Neuronal stem cell (in vitro differentiated cells): ENCODE results near the gene ANK3.

Source experiments
- DNase-seq: peaks from one replicate; pipeline ENCODE4 v3.0.0-alpha.2; 2013; ENCODE audit warnings: low spot score
- H2AFZ ChIP-seq: one replicate; pipeline ENCODE4 v1.6.1; 2013; ENCODE audit warnings: mild to moderate bottlenecking, low read length, inconsistent platforms
- H2AK5ac ChIP-seq: 2 replicates; pipeline ENCODE4 v1.6.1; 2013; ENCODE audit warnings: low read depth, mild to moderate bottlenecking, inconsistent platforms, low read length, moderate library complexity, mixed read lengths
- H2BK120ac ChIP-seq: 2 replicates; pipeline ENCODE4 v1.6.1; 2013; ENCODE audit warnings: low read depth, mild to moderate bottlenecking, inconsistent platforms, low read length, moderate library complexity, mixed read lengths
- H2BK12ac ChIP-seq: one replicate; pipeline ENCODE4 v1.6.1; 2013; ENCODE audit warnings: low read length, inconsistent platforms
- H2BK15ac ChIP-seq: 2 replicates; pipeline ENCODE4 v1.6.1; 2013; ENCODE audit warnings: mild to moderate bottlenecking, low read length, inconsistent platforms, mixed read lengths
- H2BK5ac ChIP-seq: one replicate; pipeline ENCODE4 v1.6.1; 2013; ENCODE audit warnings: inconsistent platforms, mild to moderate bottlenecking, low read length, moderate library complexity
- H3K14ac ChIP-seq: one replicate; pipeline ENCODE4 v1.6.1; 2013; ENCODE audit warnings: low read length, inconsistent platforms
- H3K18ac ChIP-seq: 2 replicates; pipeline ENCODE4 v1.6.1; 2013; ENCODE audit warnings: low read length, inconsistent platforms
- H3K23ac ChIP-seq: 2 replicates; pipeline ENCODE4 v1.6.1; 2013; ENCODE audit warnings: low read depth, mild to moderate bottlenecking, mixed read lengths, low read length, inconsistent platforms; ENCODE audit not compliant: poor library complexity
- H3K27ac ChIP-seq: replicated peaks from 3 replicates; pipeline ENCODE4 v1.5.1; 2013; ENCODE audit warnings: low read length, inconsistent platforms
- H3K27me3 ChIP-seq, 3 experiments: 2 replicates each; pipeline ENCODE4 v1.6.1; 2013; ENCODE audit warnings: low read length in 3 of 3, mild to moderate bottlenecking in 2 of 3, inconsistent platforms in 1 of 3, low read depth in 1 of 3, mixed read lengths in 1 of 3, moderate library complexity in 1 of 3; ENCODE audit not compliant: control insufficient read depth in 3 of 3, insufficient read depth in 3 of 3
- H3K36me3 ChIP-seq, 2 donors: replicated peaks in 1 of 2; 2 replicates each; pipeline ENCODE4 v1.6.1; 2013; ENCODE audit warnings: low read length in 2 of 2; ENCODE audit not compliant: control insufficient read depth in 2 of 2, insufficient read depth in 2 of 2
- H3K4ac ChIP-seq: 2 replicates; pipeline ENCODE4 v1.6.1; 2013; ENCODE audit warnings: inconsistent platforms, mild to moderate bottlenecking, low read length, moderate library complexity
- H3K4me1 ChIP-seq, 2 donors: 1 replicate in 1 of 2; 2 replicates in 1 of 2; pipeline ENCODE4 v1.6.1; 2013; ENCODE audit warnings: low read length in 2 of 2, low read depth in 1 of 2; ENCODE audit not compliant: control insufficient read depth in 2 of 2, insufficient read depth in 1 of 2
- H3K4me2 ChIP-seq: one replicate; pipeline ENCODE4 v1.6.1; 2013; ENCODE audit warnings: mild to moderate bottlenecking, low read length, inconsistent platforms; ENCODE audit not compliant: insufficient read depth, poor library complexity, severe bottlenecking
- H3K4me3 ChIP-seq, 2 donors: 2 replicates each; pipeline ENCODE4 v1.5.1; 2013; ENCODE audit warnings: low read length in 2 of 2, mild to moderate bottlenecking in 2 of 2, inconsistent platforms in 1 of 2, moderate library complexity in 1 of 2
- H3K79me1 ChIP-seq: one replicate; pipeline ENCODE4 v1.6.1; 2013; ENCODE audit warnings: low read depth, mild to moderate bottlenecking, inconsistent platforms, low read length, moderate library complexity
- H3K9ac ChIP-seq: one replicate; pipeline ENCODE4 v1.6.1; 2013; ENCODE audit warnings: mild to moderate bottlenecking, low read depth, low read length, inconsistent platforms; ENCODE audit not compliant: poor library complexity
- H3K9me3 ChIP-seq, 2 donors: replicated peaks in 1 of 2; 2 replicates each; pipeline versions ENCODE3 to v1.6.1; 2013; ENCODE audit warnings: low read length in 2 of 2, mild to moderate bottlenecking in 2 of 2, inconsistent platforms in 1 of 2, low read depth in 1 of 2, mixed read lengths in 1 of 2, moderate library complexity in 1 of 2; ENCODE audit not compliant: control insufficient read depth in 2 of 2, insufficient read depth in 1 of 2
- H4K8ac ChIP-seq: one replicate; pipeline ENCODE4 v1.6.1; 2013; ENCODE audit warnings: low read depth, mild to moderate bottlenecking, inconsistent platforms, low read length, moderate library complexity
- H4K91ac ChIP-seq: one replicate; pipeline ENCODE4 v1.6.1; 2013; ENCODE audit warnings: low read length, low read depth, mild to moderate bottlenecking, inconsistent platforms; ENCODE audit not compliant: poor library complexity
- WGBS, 2 donors: extraction: QIAGEN DNeasy Blood & Tissue Kit; methylation state at CpG; one replicate each; pipeline ENCODE4 v1.1.7; 2013; ENCODE audit warnings: missing lambda C conversion rate in 2 of 2, mixed read lengths in 1 of 2; ENCODE audit not compliant: insufficient read length in 2 of 2, insufficient replicate concordance in 1 of 2; ENCODE audit errors: extremely low coverage in 2 of 2; 5-methylcytosine and 5-hydroxymethylcytosine counted together

Gene ANK3

DNA sequence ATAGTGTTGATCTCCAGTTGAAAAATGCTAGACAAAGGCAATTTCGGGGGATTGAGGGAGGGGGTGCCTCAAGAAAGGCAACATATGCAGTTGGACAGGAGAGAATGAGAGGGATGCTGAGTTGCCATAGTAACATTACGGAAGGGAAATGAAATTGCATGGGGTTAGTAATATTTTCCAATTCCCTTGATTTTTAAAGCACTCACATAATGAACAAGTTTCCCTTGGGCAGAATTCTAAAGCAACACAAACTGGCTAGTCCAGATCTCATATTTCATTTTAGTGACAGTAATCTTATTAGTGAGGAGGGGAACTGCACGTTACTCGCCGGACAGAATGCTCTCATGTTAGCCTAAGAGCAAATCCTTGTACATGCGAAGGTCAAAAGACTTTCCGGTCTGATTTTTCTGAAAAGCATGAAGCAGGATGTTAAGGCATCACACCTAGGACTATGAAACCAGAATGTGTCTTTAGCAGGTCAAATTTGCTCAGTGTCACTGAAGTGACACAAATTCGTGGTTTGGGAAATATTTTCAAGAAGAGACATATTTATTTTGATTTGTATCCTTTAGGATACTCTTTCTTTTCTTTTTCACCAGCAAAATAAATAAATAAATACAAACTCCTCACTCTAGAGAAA lies 165.5 kb downstream of the ANK3 start:
- Histone ChIP-seq H2BK12ac (no peak overlapping the region), H3K79me1 (no peaks in the 10 kb centered on the region), H4K8ac (no peak overlapping the region), H3K23ac (no peak overlapping the region), H3K4ac (no peak overlapping the region), H3K27me3 (no peaks in the 10 kb centered on the region), H2BK120ac (no peak overlapping the region), H3K27ac (no peak overlapping the region), H3K9me3 (no peaks in the 10 kb centered on the region), H2AFZ (no peak overlapping the region), H4K91ac (no peak overlapping the region), H2BK15ac (no peak overlapping the region), H3K4me2 (no peak overlapping the region), H2AK5ac (no peak overlapping the region), H3K4me3 (no peak overlapping the region), H3K9ac (no peak overlapping the region), H2BK5ac (no peak overlapping the region), H3K36me3 (no peaks in the 10 kb centered on the region), H3K18ac (no peak overlapping the region), H3K14ac (no peak overlapping the region), H3K4me1 (peaks cover 0 to 8% of the 10 kb centered on the region in 2 donors)
- WGBS, 2 donors: no CpG with 5 or more reads among the region's 8 CpGs
- DNase-seq: no peak

DNA sequence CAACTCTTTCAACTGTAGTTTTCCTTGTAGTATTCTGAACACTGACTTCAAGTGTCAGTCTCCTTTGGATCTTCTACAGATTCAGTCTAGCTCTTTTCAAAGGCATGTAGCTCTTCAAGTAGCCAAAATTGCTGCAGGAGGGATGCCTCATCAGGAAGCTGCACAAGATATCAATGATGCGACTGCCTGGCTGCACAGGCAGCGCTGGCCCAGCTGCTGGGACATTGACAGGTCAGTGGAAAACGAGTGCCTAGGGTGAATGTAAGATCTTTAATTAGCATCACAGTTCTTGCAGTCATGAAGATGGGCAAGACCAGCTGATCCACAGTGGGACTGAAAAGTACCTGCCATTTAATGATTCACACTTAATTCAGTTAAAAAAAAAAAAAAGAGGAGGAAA lies 167.6 kb downstream of the ANK3 start:
- no peak overlapping the region for H3K14ac ChIP-seq
- no peak overlapping the region for H3K27ac ChIP-seq
- H4K91ac ChIP-seq: no peak overlapping the region
- no peak overlapping the region for H3K18ac ChIP-seq
- H3K27me3 ChIP-seq: no peaks in the 10 kb centered on the region
- WGBS, 2 donors: no CpG with 5 or more reads among the region's 3 CpGs
- no peak overlapping the region for H2AFZ ChIP-seq
- no peak overlapping the region for H2BK15ac ChIP-seq
- no peak overlapping the region for H3K4me3 ChIP-seq
- no peaks in the 10 kb centered on the region for H3K9me3 ChIP-seq
- H2BK120ac ChIP-seq: no peak overlapping the region
- H3K36me3 ChIP-seq: no peaks in the 10 kb centered on the region
- no peak overlapping the region for H2BK5ac ChIP-seq
- no peak overlapping the region for H3K23ac ChIP-seq
- no peaks in the 10 kb centered on the region for H3K79me1 ChIP-seq
- H3K4me2 ChIP-seq: no peak overlapping the region
- no peak overlapping the region for H3K4ac ChIP-seq
- H2AK5ac ChIP-seq: no peak overlapping the region
- H3K9ac ChIP-seq: no peak overlapping the region
- H3K4me1 ChIP-seq: peaks cover 0 to 8% of the 10 kb centered on the region in 2 donors
- no peak overlapping the region for H4K8ac ChIP-seq
- DNase-seq: no peak
- H2BK12ac ChIP-seq: no peak overlapping the region

GRCh38 chr10:60212195-60212594 lies 177.5 kb downstream of the ANK3 start:
- Histone ChIP-seq H2AFZ (no peak overlapping the region), H3K4me2 (no peak overlapping the region), H3K4ac (no peak overlapping the region), H3K14ac (no peak overlapping the region), H3K27me3 (no peaks in the 10 kb centered on the region), H3K9ac (no peak overlapping the region), H2BK15ac (no peak overlapping the region), H3K4me1 (no peaks in the 10 kb centered on the region), H2BK5ac (no peak overlapping the region), H3K18ac (no peak overlapping the region), H2BK12ac (no peak overlapping the region), H4K8ac (no peak overlapping the region), H3K36me3 (no peaks in the 10 kb centered on the region), H3K27ac (no peak overlapping the region), H2AK5ac (no peak overlapping the region), H3K79me1 (no peaks in the 10 kb centered on the region), H3K4me3 (no peak overlapping the region), H2BK120ac (no peak overlapping the region), H4K91ac (no peak overlapping the region), H3K9me3 (no peaks in the 10 kb centered on the region), H3K23ac (no peak overlapping the region)
- DNase-seq: no peak
- WGBS, 2 donors: no CpG with 5 or more reads among the region's 1 CpG

DNA sequence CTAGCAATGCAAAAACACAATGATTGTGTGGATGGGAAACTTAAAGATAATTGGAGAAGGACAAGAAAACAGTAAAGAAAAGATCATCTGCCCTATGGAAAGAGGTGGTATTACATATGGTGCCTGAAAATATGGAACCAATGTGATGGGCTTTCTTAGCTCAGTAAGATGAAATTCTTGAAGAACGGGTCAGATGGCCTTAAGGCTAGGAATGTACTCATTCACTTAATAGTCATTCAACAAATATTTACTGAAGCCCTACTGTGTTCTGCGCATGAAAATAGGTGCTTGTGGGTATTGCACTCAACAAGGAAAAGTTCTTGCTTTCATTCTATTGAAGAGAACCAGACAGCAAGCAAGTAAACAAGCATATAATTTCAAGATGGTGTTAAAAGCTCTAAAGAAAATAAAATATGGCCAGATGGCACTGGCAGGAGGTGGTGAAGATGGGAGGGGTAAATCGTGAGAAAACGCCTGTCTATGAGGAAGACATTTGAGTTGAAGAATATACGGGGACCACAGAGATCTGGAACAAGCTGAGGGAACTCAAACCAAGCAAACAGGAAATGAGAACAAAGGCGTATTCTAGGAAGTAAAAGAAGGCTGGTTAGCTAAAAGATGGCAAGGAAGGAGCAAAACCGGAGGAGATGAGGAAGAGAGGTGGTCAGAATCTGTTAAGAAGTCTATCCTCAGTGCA lies 179.7 kb downstream of the ANK3 start:
- Histone ChIP-seq H2BK12ac (no peak overlapping the region), H3K4me1 (no peaks in the 10 kb centered on the region), H2BK15ac (no peak overlapping the region), H4K8ac (no peak overlapping the region), H2AFZ (peak overlapping the region; percentile 58), H2BK120ac (no peak overlapping the region), H3K9ac (no peak overlapping the region), H3K4ac (no peak overlapping the region), H3K79me1 (no peaks in the 10 kb centered on the region), H3K27ac (no peak overlapping the region), H3K36me3 (no peaks in the 10 kb centered on the region), H3K14ac (no peak overlapping the region), H3K4me2 (no peak overlapping the region), H2AK5ac (no peak overlapping the region), H3K4me3 (no peak overlapping the region), H3K9me3 (no peaks in the 10 kb centered on the region), H3K27me3 (no peaks in the 10 kb centered on the region), H4K91ac (no peak overlapping the region), H3K23ac (no peak overlapping the region), H3K18ac (no peak overlapping the region), H2BK5ac (no peak overlapping the region)
- no CpG with 5 or more reads among the region's 7 CpGs for WGBS, 2 donors
- no peak for DNase-seq
